ENCODE results near the gene NRIP1.

DNA sequence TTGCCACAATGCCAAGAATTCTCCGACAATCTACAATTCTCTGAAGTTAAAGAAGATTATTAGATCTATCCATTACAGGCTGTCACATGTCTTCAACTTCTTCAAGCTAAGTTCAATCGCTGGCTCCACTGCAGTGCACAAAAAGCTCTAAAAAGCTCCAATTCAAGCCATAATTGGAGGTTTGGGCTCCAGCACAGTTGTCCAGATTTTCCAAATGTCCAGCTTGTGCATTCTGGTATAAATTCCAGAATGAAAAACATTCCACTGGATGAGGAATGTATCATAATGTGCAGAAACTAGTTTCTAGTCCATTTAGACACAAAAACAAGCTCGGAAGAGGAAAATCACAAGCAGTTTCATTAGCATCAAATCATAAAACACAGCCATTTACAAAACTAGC lies 138.6 kb downstream of the NRIP1 start:
- TF ChIP-seq POLR2AphosphoS2 (IDR thresholded peaks at IDR 0.05; ENCODE audit: low read depth, low read length) = no peak
- no peak for TF ChIP-seq POLR2AphosphoS5 (IDR thresholded peaks at IDR 0.05; ENCODE audit: low read length)
- no peak for TF ChIP-seq MEF2A (IDR thresholded peaks at IDR 0.05; ENCODE audit: insufficient read depth, low read depth, low read length)
- TF ChIP-seq CBFB (IDR thresholded peaks at IDR 0.05; ENCODE audit: low read depth) = no peak
- no peak for TF ChIP-seq USF1 (IDR thresholded peaks at IDR 0.05; ENCODE audit: borderline replicate concordance, extremely low read length, insufficient read depth, low read depth, low read length)
- TF ChIP-seq POLR2A (IDR thresholded peaks at IDR 0.05; ENCODE audit: low read depth, low read length) = no peak
- TF ChIP-seq CTCF (IDR thresholded peaks at IDR 0.05 in 2 of 3, conservative IDR thresholded peaks at IDR 0.05 in 1 of 3; ENCODE audit: control insufficient read depth in 2 of 3, extremely low read depth in 1 of 3, insufficient read depth in 1 of 3, low read depth in 3 of 3, low read length in 3 of 3) = no peak
- no peak for TF ChIP-seq PBX3 (IDR thresholded peaks at IDR 0.05; ENCODE audit: insufficient replicate concordance, low read depth, low read length)
- TF ChIP-seq TARDBP (IDR thresholded peaks at IDR 0.05; ENCODE audit: borderline replicate concordance) = no peak
- TF ChIP-seq, protein P1, sequence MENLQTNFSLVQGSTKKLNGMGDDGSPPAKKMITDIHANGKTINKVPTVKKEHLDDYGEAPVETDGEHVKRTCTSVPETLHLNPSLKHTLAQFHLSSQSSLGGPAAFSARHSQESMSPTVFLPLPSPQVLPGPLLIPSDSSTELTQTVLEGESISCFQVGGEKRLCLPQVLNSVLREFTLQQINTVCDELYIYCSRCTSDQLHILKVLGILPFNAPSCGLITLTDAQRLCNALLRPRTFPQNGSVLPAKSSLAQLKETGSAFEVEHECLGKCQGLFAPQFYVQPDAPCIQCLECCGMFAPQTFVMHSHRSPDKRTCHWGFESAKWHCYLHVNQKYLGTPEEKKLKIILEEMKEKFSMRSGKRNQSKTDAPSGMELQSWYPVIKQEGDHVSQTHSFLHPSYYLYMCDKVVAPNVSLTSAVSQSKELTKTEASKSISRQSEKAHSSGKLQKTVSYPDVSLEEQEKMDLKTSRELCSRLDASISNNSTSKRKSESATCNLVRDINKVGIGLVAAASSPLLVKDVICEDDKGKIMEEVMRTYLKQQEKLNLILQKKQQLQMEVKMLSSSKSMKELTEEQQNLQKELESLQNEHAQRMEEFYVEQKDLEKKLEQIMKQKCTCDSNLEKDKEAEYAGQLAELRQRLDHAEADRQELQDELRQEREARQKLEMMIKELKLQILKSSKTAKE (IDR thresholded peaks at IDR 0.05; ENCODE audit: low read depth, poor library complexity, severe bottlenecking) = no peak

Measured in GM12878 (cell line).